HL-60 (cell line): ENCODE data around the gene SNRNP70.

Experiments used
- GABPA ChIP-seq: IDR thresholded peaks from 2 replicates; pipeline ENCODE4 v1.6.1; 2012; ENCODE audit warnings: low read depth
- POLR2AphosphoS5 ChIP-seq: IDR thresholded peaks from 2 replicates; pipeline ENCODE4 v1.6.1; 2012; ENCODE audit warnings: low read depth
- SPI1 ChIP-seq: IDR thresholded peaks from 2 replicates; pipeline ENCODE4 v1.6.1; 2012; ENCODE audit warnings: low read depth, mild to moderate bottlenecking, borderline replicate concordance
- TF ChIP-seq, protein P1 (sequence below): IDR thresholded peaks from one replicate; pipeline ENCODE4 v1.5.1; 2011; ENCODE audit warnings: low read length, control low read depth, inconsistent platforms; ENCODE audit not compliant: insufficient read depth

GRCh38 chr19:49155820-49156346, 70.6 kb downstream of the SNRNP70 start:
- TF ChIP-seq, protein P1, sequence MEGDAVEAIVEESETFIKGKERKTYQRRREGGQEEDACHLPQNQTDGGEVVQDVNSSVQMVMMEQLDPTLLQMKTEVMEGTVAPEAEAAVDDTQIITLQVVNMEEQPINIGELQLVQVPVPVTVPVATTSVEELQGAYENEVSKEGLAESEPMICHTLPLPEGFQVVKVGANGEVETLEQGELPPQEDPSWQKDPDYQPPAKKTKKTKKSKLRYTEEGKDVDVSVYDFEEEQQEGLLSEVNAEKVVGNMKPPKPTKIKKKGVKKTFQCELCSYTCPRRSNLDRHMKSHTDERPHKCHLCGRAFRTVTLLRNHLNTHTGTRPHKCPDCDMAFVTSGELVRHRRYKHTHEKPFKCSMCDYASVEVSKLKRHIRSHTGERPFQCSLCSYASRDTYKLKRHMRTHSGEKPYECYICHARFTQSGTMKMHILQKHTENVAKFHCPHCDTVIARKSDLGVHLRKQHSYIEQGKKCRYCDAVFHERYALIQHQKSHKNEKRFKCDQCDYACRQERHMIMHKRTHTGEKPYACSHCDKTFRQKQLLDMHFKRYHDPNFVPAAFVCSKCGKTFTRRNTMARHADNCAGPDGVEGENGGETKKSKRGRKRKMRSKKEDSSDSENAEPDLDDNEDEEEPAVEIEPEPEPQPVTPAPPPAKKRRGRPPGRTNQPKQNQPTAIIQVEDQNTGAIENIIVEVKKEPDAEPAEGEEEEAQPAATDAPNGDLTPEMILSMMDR = no peak
- no peak for TF ChIP-seq SPI1
- TF ChIP-seq POLR2AphosphoS5 = no peak
- TF ChIP-seq GABPA = no peak
